Left lung (tissue), 10 donors: ENCODE measurements around the gene C15orf62. TPM values are rescaled to one million over a fixed set of nuclear protein-coding genes. Genes with fewer than 3 reads are reported as not detected.

Experiments
- ATAC-seq: fragments of 200-7000 bp; cut with Tn5 transposase; one replicate; pipeline ENCODE4 v1.9.1; 2020; ENCODE audit warnings: moderate library complexity
- DNase-seq, 4 donors: peaks; one replicate each; pipeline ENCODE4 v3.0.0-alpha.2; 2013 to 2020
- H3K27ac ChIP-seq, 2 donors: fragments of 200-600 bp; sonication (generic) in 1 of 2; one replicate each; pipeline versions ENCODE4 v1.5.0 to v1.8.0; 2020 to 2021
- H3K27me3 ChIP-seq, 2 donors: fragments of 200-600 bp; sonication (generic) in 1 of 2; one replicate each; pipeline versions ENCODE4 v1.5.0 to v1.8.0; 2020 to 2021
- H3K36me3 ChIP-seq, 2 donors: fragments of 200-600 bp; sonication (generic) in 1 of 2; one replicate each; pipeline versions ENCODE4 v1.5.0 to v1.8.0; 2020 to 2021
- H3K4me1 ChIP-seq, 2 donors: fragments of 200-600 bp; one replicate each; pipeline ENCODE4 v1.8.0; 2021
- H3K4me3 ChIP-seq, 2 donors: fragments of 200-600 bp; sonication (generic) in 1 of 2; one replicate each; pipeline versions ENCODE4 v1.5.0 to v1.8.0; 2020 to 2021; ENCODE audit warnings: mild to moderate bottlenecking in 1 of 2
- H3K9me3 ChIP-seq, 2 donors: fragments of 200-600 bp; sonication (generic) in 1 of 2; one replicate each; pipeline versions ENCODE4 v1.5.0 to v1.8.0; 2020 to 2021
- intact Hi-C, 2 donors: fragments of 100-400 bp; cut with DNase I; formaldehyde crosslinking; loops; one replicate each; pipeline versions ENCODE4 v1.11.2 to v1.14.2; 2022
- polyA plus RNA-seq, 6 donors: library from polyadenylated mRNA; unstranded; fragments of 120-200 nt; gene quantifications; one replicate each; pipeline ENCODE4 v1.2.1, GENCODE V29; 2013; ENCODE audit not compliant: insufficient read length in 6 of 6
- total RNA-seq, 2 donors: library from RNA; stranded (reverse); fragmentation: NEBNext Ultra II Directional; extraction: Animal tissue kit (Norgen Biotek cat#: 25700); gene quantifications; one replicate each; pipeline ENCODE4 v1.2.1, GENCODE V29; 2021
- TF ChIP-seq, protein P1 (sequence below), 2 donors: fragments of 200-600 bp; sonication (generic) in 1 of 2; IDR thresholded peaks; one replicate each; pipeline versions ENCODE4 v1.5.0 to v1.8.0; 2021; ENCODE audit warnings: antibody characterized with exemption in 2 of 2
- donor health status: DM: no; HTN: yes; CAD: no.
- donor health status: DM: no; HTN: no; CAD: no.

The C15orf62 gene
- total and polyA plus RNA-seq, 8 donors, result 0.32 to 4.6 (median 3.7) TPM

DNA sequence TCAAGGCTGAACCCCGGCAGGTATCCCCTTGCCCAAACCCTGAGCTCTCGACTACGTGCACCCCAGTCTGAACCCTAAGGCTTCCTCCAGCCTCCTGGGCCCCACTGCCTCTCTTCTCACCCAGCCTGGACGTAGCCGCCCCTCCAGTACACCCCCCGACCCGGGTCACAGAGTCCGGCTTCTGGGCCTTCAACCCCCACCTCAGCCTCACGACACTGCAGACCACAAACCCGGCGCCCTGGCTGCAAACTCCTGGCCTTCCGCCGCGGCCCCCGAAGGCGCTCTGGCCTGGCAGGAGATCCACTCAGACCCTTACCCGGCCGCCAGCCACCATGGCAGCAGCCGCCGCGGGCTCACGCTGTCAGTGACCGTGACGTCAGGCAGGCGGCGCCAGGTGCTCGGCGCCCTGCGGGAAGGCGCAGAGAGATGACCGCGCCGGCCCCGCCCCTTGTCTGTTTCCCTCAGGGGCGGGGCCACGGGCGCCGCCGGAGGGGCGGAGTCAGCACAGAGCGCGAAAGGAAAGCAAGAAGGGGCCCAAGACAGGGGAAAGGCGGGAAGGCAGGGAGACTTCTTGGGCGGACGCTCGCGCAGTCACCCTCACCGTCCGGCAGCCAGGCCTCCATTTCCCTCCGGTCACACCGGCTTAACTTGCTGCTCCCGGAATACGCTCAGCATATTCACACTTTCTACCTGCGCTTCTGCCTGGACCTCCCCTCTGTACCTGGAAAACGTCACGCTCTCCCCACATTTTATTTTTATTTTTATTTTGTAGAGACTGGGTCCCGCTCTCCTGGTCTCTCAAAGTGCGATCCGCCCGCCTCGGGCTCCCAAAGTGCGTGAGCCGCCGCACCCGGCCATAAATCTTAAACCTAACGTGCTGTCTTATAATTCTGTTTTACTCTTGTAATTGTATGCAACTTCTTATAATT lies 14.6 kb upstream of the C15orf62 start, which contains the start of gene RMDN3:
Gene RMDN3 (minus strand): TSS at position 372 of the 929 bp plus-strand sequence. CDS start 471 bp downstream, outside the sequence.
- H3K4me1 ChIP-seq, result peaks cover 0 to 25% of the 10 kb centered on the region in 2 donors
- peak; percentile 99 for ATAC-seq
- peak within 1 kb of the TSS; percentile 68 to 84 for H3K27ac ChIP-seq
- peak within 1 kb of the TSS; percentile 70 to 91 for H3K4me3 ChIP-seq
- H3K27me3 ChIP-seq, result no peaks in the 10 kb centered on the region
- no peaks in the 10 kb centered on the region for H3K9me3 ChIP-seq
- intact Hi-C loops, result no loop called here
- DNase-seq, result peak; percentile 93 to 99 (median 98)
- TF ChIP-seq, protein P1, sequence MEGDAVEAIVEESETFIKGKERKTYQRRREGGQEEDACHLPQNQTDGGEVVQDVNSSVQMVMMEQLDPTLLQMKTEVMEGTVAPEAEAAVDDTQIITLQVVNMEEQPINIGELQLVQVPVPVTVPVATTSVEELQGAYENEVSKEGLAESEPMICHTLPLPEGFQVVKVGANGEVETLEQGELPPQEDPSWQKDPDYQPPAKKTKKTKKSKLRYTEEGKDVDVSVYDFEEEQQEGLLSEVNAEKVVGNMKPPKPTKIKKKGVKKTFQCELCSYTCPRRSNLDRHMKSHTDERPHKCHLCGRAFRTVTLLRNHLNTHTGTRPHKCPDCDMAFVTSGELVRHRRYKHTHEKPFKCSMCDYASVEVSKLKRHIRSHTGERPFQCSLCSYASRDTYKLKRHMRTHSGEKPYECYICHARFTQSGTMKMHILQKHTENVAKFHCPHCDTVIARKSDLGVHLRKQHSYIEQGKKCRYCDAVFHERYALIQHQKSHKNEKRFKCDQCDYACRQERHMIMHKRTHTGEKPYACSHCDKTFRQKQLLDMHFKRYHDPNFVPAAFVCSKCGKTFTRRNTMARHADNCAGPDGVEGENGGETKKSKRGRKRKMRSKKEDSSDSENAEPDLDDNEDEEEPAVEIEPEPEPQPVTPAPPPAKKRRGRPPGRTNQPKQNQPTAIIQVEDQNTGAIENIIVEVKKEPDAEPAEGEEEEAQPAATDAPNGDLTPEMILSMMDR (IDR thresholded peaks at IDR 0.05), result no peak
- peaks cover 0 to 18% of the 10 kb centered on the region in 2 donors for H3K36me3 ChIP-seq

DNA sequence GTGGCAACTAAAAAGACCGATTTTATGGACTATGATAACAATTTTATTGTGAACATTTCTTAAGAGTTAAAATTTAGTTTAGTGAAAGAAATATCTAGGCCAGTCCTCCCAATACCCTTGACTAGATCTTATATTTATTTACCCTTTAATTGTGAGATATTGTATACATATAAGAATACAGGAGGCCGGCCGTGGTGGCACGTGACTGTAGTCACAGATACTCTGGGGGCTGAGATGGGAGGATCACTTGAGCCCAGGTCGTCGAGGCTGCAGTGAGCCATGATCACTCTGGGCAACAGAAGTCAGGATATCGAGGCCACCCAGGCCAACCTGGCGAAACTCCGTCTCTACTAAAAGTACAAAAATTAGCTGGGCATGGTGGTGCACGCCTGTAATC lies 14.0 kb upstream of the C15orf62 start:
- Histone ChIP-seq H3K9me3 (no peaks in the 10 kb centered on the region), H3K27ac (peak overlapping the region; percentile 68 to 84), H3K4me3 (peak overlapping the region; percentile 70 to 91), H3K4me1 (peaks cover 0 to 25% of the 10 kb centered on the region in 2 donors), H3K27me3 (no peaks in the 10 kb centered on the region), H3K36me3 (peaks cover 0 to 13% of the 10 kb centered on the region in 2 donors)
- TF ChIP-seq, protein P1 (IDR thresholded peaks at IDR 0.05), result no peak
- intact Hi-C loops, result no loop called here
- DNase-seq (no peak), ATAC-seq (no peak)

DNA sequence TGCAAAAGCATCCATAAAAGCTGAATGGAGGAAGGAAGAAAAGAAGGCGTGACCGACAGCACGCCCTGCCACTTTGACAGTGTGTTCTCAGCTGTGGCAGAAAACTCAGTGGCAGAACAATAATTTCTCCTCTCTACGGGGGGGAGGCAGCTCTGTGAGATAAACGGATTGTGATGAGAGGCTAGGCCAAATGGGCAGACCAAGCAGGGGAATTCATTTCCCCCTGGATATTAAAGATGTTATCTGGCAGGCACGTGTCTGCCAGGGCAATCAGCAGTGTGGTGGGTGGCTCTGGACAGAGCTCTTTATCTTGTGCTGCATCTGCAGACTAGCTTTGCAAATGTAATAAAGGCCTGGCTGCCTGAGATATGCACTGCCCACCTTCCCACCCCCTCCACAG lies 12.8 kb upstream of the C15orf62 start:
- ATAC-seq (no peak), DNase-seq (no peak)
- H3K36me3 ChIP-seq, result peaks cover 0 to 2% of the 10 kb centered on the region in 2 donors
- H3K4me1 ChIP-seq, result peaks cover 0 to 25% of the 10 kb centered on the region in 2 donors
- intact Hi-C loops, result no loop called here
- TF ChIP-seq, protein P1 (IDR thresholded peaks at IDR 0.05), result no peak
- no peaks in the 10 kb centered on the region for H3K9me3 ChIP-seq
- H3K4me3 ChIP-seq, result no peak overlapping the region
- H3K27me3 ChIP-seq, result no peaks in the 10 kb centered on the region
- H3K27ac ChIP-seq, result no peak overlapping the region

DNA sequence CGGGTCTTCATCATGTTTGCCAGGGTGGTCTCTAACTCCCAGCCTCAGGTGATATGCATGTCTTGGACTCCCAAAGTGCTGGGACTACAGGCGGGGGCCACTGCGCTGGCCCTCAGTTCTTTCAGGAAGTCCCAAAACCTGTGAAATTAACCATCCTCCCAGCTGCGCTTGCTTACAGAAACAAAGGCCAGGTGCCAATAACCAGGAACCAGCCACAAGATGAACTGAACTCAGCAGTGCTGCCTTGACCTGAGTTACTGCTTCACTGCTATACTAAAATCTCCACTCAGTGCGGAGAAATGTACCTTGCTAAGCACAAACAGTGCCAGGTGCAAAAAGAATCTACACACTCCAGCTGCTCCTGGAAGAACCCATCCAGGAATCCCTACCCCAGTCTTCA lies 9.8 kb upstream of the C15orf62 start:
- DNase-seq (no peak), ATAC-seq (no peak)
- intact Hi-C loops, result no loop called here
- no peaks in the 10 kb centered on the region for H3K27me3 ChIP-seq
- H3K4me1 ChIP-seq, result peaks cover 4 to 32% of the 10 kb centered on the region in 2 donors
- TF ChIP-seq, protein P1 (IDR thresholded peaks at IDR 0.05), result no peak
- no peak overlapping the region for H3K4me3 ChIP-seq
- H3K36me3 ChIP-seq, result no peaks in the 10 kb centered on the region
- no peak overlapping the region for H3K27ac ChIP-seq
- H3K9me3 ChIP-seq, result no peaks in the 10 kb centered on the region
